IMR-90 (cell line): ENCODE results near the gene CRYGN. TPM values are rescaled to one million over a fixed set of nuclear protein-coding genes. Genes with fewer than 3 reads are reported as not detected.

Source experiments
- ATAC-seq: fragments of 200-7000 bp; cut with Tn5 transposase; 2 replicates; pipeline ENCODE4 v1.9.1; 2020; ENCODE audit warnings: low read depth, mild to moderate bottlenecking, moderate library complexity
- BruUV-seq: library from RNA; stranded (reverse); fragments of 400-500 nt; replicated peaks from 2 replicates; lab custom pipeline; 2021; lab: Mats Ljungman, UMichigan
- CTCF ChIA-PET: fragments of 300-600 bp; formaldehyde crosslinking; extraction: SDS; loops from one replicate; lab custom pipeline; 2021; ENCODE audit warnings: antibody characterized with exemption; lab: Yijun Ruan, JAX
- POLR2A ChIA-PET: fragments of 300-600 bp; sonication (Branson Sonifier 250); formaldehyde crosslinking; loops from one replicate; lab custom pipeline; 2022; ENCODE audit warnings: antibody characterized with exemption; ENCODE audit not compliant: unreplicated experiment; lab: Charles Lee
- DNase-seq: peaks from one replicate; pipeline ENCODE4 v3.0.0; 2013
- H2AFZ ChIP-seq: replicated peaks from 2 replicates; pipeline ENCODE3; 2013; ENCODE audit warnings: low read length, mild to moderate bottlenecking; ENCODE audit not compliant: poor library complexity
- H2AK5ac ChIP-seq: 2 replicates; pipeline ENCODE4 v1.6.1; 2013; ENCODE audit warnings: low read depth, low read length, inconsistent platforms
- H2AK9ac ChIP-seq: replicated peaks from 2 replicates; pipeline ENCODE3; 2013; ENCODE audit warnings: mild to moderate bottlenecking, low read depth, low read length, moderate library complexity; ENCODE audit not compliant: poor library complexity
- H2BK120ac ChIP-seq: 2 replicates; pipeline ENCODE4 v1.6.1; 2013; ENCODE audit warnings: low read depth, low read length, inconsistent platforms
- H2BK15ac ChIP-seq: 3 replicates; pipeline ENCODE4 v1.6.1; 2013; ENCODE audit warnings: low read depth, low read length, inconsistent platforms
- H2BK20ac ChIP-seq: 2 replicates; pipeline ENCODE4 v1.6.1; 2013; ENCODE audit warnings: low read depth, mild to moderate bottlenecking, inconsistent platforms, low read length, moderate library complexity
- H2BK5ac ChIP-seq: 2 replicates; pipeline ENCODE4 v1.6.1; 2013; ENCODE audit warnings: mild to moderate bottlenecking, low read depth, low read length, inconsistent platforms; ENCODE audit not compliant: poor library complexity, severe bottlenecking
- H3K14ac ChIP-seq: replicated peaks from 2 replicates; pipeline ENCODE4 v1.6.1; 2013; ENCODE audit warnings: low read depth, low read length, inconsistent platforms
- H3K18ac ChIP-seq: 2 replicates; pipeline ENCODE4 v1.6.1; 2013; ENCODE audit warnings: low read depth, low read length, control low read depth
- H3K23ac ChIP-seq: 2 replicates; pipeline ENCODE4 v1.6.1; 2013; ENCODE audit warnings: low read depth, low read length, inconsistent platforms
- H3K27ac ChIP-seq: 2 replicates; pipeline ENCODE4 v1.5.1; 2013; ENCODE audit warnings: mild to moderate bottlenecking, control low read depth, low read length; ENCODE audit not compliant: insufficient read depth
- H3K27me3 ChIP-seq: 2 replicates; pipeline ENCODE4 v1.6.1; 2013; ENCODE audit warnings: low read length; ENCODE audit not compliant: control insufficient read depth, insufficient read depth
- H3K36me3 ChIP-seq: 2 replicates; pipeline ENCODE4 v1.6.1; 2013; ENCODE audit warnings: low read length, mixed read lengths; ENCODE audit not compliant: control insufficient read depth, insufficient read depth
- H3K4ac ChIP-seq: 2 replicates; pipeline ENCODE4 v1.6.1; 2013; ENCODE audit warnings: low read depth, low read length, inconsistent platforms
- H3K4me1 ChIP-seq: 2 replicates; pipeline ENCODE4 v1.6.1; 2013; ENCODE audit warnings: low read length, mixed read lengths; ENCODE audit not compliant: control insufficient read depth, insufficient read depth
- H3K4me2 ChIP-seq: 2 replicates; pipeline ENCODE4 v1.6.1; 2013; ENCODE audit warnings: low read depth, mild to moderate bottlenecking, control low read depth, low read length, moderate library complexity
- H3K4me3 ChIP-seq: 2 replicates; pipeline ENCODE4 v1.5.1; 2013; ENCODE audit warnings: low read depth, mild to moderate bottlenecking, control low read depth, low read length, moderate library complexity; ENCODE audit not compliant: insufficient read depth
- H3K56ac ChIP-seq: 2 replicates; pipeline ENCODE4 v1.6.1; 2013; ENCODE audit warnings: low read length, inconsistent platforms; ENCODE audit not compliant: insufficient read depth; ENCODE audit errors: extremely low read depth
- H3K79me1 ChIP-seq, 2 experiments: 2 replicates each; pipeline ENCODE4 v1.6.1; 2013; ENCODE audit warnings: low read length in 2 of 2, inconsistent platforms in 1 of 2, low read depth in 1 of 2
- H3K9ac ChIP-seq: 2 replicates; pipeline ENCODE4 v1.6.1; 2013; ENCODE audit warnings: low read depth, low read length, control low read depth
- H3K9me1 ChIP-seq: 2 replicates; pipeline ENCODE4 v1.6.1; 2013; ENCODE audit warnings: low read length, inconsistent platforms; ENCODE audit not compliant: insufficient read depth
- H3K9me3 ChIP-seq: 2 replicates; pipeline ENCODE4 v1.6.1; 2013; ENCODE audit warnings: low read length; ENCODE audit not compliant: control insufficient read depth, insufficient read depth
- H4K20me1 ChIP-seq: 2 replicates; pipeline ENCODE4 v1.6.1; 2013; ENCODE audit warnings: low read length, inconsistent platforms; ENCODE audit not compliant: insufficient read depth
- H4K5ac ChIP-seq: 2 replicates; pipeline ENCODE4 v1.6.1; 2013; ENCODE audit warnings: mild to moderate bottlenecking, low read depth, low read length, control low read depth
- H4K8ac ChIP-seq, 2 experiments: 2 replicates each; pipeline ENCODE4 v1.6.1; 2013; ENCODE audit warnings: low read depth in 2 of 2, low read length in 2 of 2, control low read depth in 1 of 2, inconsistent platforms in 1 of 2
- H4K91ac ChIP-seq: 2 replicates; pipeline ENCODE4 v1.6.1; 2013; ENCODE audit warnings: low read depth, low read length, inconsistent platforms; ENCODE audit not compliant: insufficient read depth
- BHLHE40 ChIP-seq: fragments of 150-350 bp; IDR thresholded peaks from 2 replicates; pipeline ENCODE4 v1.6.1; 2016; ENCODE audit warnings: mild to moderate bottlenecking, low read depth, low read length
- CHD1 ChIP-seq: IDR thresholded peaks from 2 replicates; pipeline ENCODE4 v1.6.1; 2012; ENCODE audit warnings: low read depth, low read length, improper control_type of control experiment
- MAZ ChIP-seq: IDR thresholded peaks from 2 replicates; pipeline ENCODE4 v1.6.1; 2012; ENCODE audit warnings: low read depth, mild to moderate bottlenecking, low read length, improper control_type of control experiment, moderate library complexity, borderline replicate concordance
- MXI1 ChIP-seq: IDR thresholded peaks from 2 replicates; pipeline ENCODE4 v1.6.1; 2012; ENCODE audit warnings: low read depth, mild to moderate bottlenecking, low read length, moderate library complexity, borderline replicate concordance
- NFE2L2 ChIP-seq: fragments of 150-350 bp; IDR thresholded peaks from 2 replicates; pipeline ENCODE4 v1.6.1; 2016; ENCODE audit warnings: low read depth, mild to moderate bottlenecking, low read length
- RCOR1 ChIP-seq: IDR thresholded peaks from 2 replicates; pipeline ENCODE4 v1.6.1; 2012; ENCODE audit warnings: mild to moderate bottlenecking, low read length, improper control_type of control experiment; ENCODE audit not compliant: insufficient replicate concordance
- SMC3 ChIP-seq: fragments of 150-350 bp; IDR thresholded peaks from 2 replicates; pipeline ENCODE4 v1.6.1; 2016; ENCODE audit warnings: low read depth, mild to moderate bottlenecking, antibody characterized with exemption, low read length, moderate library complexity
- WGBS, 2 experiments: methylation state at CpG; one replicate each; pipeline versions ENCODE4 v1.1.5 to v1.1.7; 2013; ENCODE audit warnings: missing lambda C conversion rate in 2 of 2; ENCODE audit not compliant: insufficient read length in 1 of 2; ENCODE audit errors: extremely low coverage in 2 of 2; 5-methylcytosine and 5-hydroxymethylcytosine counted together
- dilution Hi-C: fragments of 300-500 bp; cut with HindIII; formaldehyde crosslinking; loops from one replicate; pipeline ENCODE4 v1.14.3; 2018; ENCODE audit warnings: low sequenced_read_pairs; ENCODE audit not compliant: unreplicated experiment
- in situ Hi-C: fragments of 300-500 bp; cut with MboI; formaldehyde crosslinking; loops from 3 replicates; pipeline ENCODE4 v1.14.3; 2019; ENCODE audit warnings: low sequenced_read_pairs, inconsistent platforms, mixed read lengths
- intact Hi-C: fragments of 100-400 bp; cut with micrococcal nuclease; formaldehyde crosslinking; loops from 2 replicates; pipeline ENCODE4 v1.10.0; 2022
- polyA plus RNA-seq, 3 experiments: library from polyadenylated mRNA; depleted of rRNA; stranded (reverse); fragments of >200 nt; gene quantifications; 2 replicates each; pipeline ENCODE4 v1.2.3, GENCODE V29; 2012; ENCODE audit warnings: low replicate concordance in 1 of 3
- total RNA-seq: library from RNA; depleted of rRNA; stranded (reverse); fragments of >200 nt; gene quantifications from 2 replicates; pipeline ENCODE4 v1.2.3, GENCODE V29; 2012
- TF ChIP-seq, protein P1 (sequence below): conservative IDR thresholded peaks from 2 replicates; pipeline ENCODE4 v1.5.1; 2012; ENCODE audit warnings: mild to moderate bottlenecking, low read depth, low read length, improper control_type of control experiment
- TF ChIP-seq, protein P2 (sequence below): fragments of 150-350 bp; IDR thresholded peaks from 2 replicates; pipeline ENCODE4 v1.6.1; 2016; ENCODE audit warnings: low read depth, mild to moderate bottlenecking, low read length, moderate library complexity, borderline replicate concordance

Gene CRYGN
- total and polyA plus RNA-seq, 2 of the 4 experiments (the other 2 are of a cell fraction): not detected

- Histone ChIP-seq H4K5ac (no peak overlapping the region), H3K18ac (no peak overlapping the region), H3K4me1 (peaks cover 18% of the 10 kb centered on the region), H2BK15ac (no peak overlapping the region), H3K4me3 (no peak overlapping the region), H2AK9ac (no peak overlapping the region), H3K56ac (no peak overlapping the region), H3K27me3 (no peaks in the 10 kb centered on the region), H2BK5ac (no peak overlapping the region), H4K91ac (no peak overlapping the region), H3K79me1 (peaks cover 53 to 77% of the 10 kb centered on the region in 2 experiments), H3K27ac (no peak overlapping the region), H3K14ac (no peak overlapping the region), H3K36me3 (peaks cover 25% of the 10 kb centered on the region), H3K9ac (no peak overlapping the region), H4K20me1 (peaks cover 14% of the 10 kb centered on the region; the same call in 1 of the 2 replicates), H3K9me1 (peaks cover 12% of the 10 kb centered on the region; the same call in 1 of the 2 replicates), H4K8ac (no peak overlapping the region), H3K23ac (no peak overlapping the region), H2AFZ (no peak overlapping the region), H3K9me3 (no peaks in the 10 kb centered on the region), H3K4ac (no peak overlapping the region), H2BK120ac (no peak overlapping the region), H2BK20ac (no peak overlapping the region), H2AK5ac (peak overlapping the region; percentile 27; the same call in 1 of the 2 replicates), H3K4me2 (no peak overlapping the region)
- intact Hi-C loops: loop anchor here (10.0 kb wide), 1 partner anchor 71 kb away; no protein-coding TSS in a partner anchor
- no TSS peak for BruUV-seq
- WGBS, 2 experiments: no CpG with 5 or more reads among the region's 1 CpG
- dilution Hi-C loops: no loop called here
- POLR2A ChIA-PET: no interaction called here
- no peak for TF ChIP-seq NFE2L2
- TF ChIP-seq, protein P1, sequence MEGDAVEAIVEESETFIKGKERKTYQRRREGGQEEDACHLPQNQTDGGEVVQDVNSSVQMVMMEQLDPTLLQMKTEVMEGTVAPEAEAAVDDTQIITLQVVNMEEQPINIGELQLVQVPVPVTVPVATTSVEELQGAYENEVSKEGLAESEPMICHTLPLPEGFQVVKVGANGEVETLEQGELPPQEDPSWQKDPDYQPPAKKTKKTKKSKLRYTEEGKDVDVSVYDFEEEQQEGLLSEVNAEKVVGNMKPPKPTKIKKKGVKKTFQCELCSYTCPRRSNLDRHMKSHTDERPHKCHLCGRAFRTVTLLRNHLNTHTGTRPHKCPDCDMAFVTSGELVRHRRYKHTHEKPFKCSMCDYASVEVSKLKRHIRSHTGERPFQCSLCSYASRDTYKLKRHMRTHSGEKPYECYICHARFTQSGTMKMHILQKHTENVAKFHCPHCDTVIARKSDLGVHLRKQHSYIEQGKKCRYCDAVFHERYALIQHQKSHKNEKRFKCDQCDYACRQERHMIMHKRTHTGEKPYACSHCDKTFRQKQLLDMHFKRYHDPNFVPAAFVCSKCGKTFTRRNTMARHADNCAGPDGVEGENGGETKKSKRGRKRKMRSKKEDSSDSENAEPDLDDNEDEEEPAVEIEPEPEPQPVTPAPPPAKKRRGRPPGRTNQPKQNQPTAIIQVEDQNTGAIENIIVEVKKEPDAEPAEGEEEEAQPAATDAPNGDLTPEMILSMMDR: no peak
- no peak for TF ChIP-seq BHLHE40
- TF ChIP-seq CHD1: no peak
- TF ChIP-seq SMC3: no peak
- TF ChIP-seq, protein P2, sequence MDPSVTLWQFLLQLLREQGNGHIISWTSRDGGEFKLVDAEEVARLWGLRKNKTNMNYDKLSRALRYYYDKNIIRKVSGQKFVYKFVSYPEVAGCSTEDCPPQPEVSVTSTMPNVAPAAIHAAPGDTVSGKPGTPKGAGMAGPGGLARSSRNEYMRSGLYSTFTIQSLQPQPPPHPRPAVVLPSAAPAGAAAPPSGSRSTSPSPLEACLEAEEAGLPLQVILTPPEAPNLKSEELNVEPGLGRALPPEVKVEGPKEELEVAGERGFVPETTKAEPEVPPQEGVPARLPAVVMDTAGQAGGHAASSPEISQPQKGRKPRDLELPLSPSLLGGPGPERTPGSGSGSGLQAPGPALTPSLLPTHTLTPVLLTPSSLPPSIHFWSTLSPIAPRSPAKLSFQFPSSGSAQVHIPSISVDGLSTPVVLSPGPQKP: no peak
- TF ChIP-seq MAZ: no peak
- no peak for TF ChIP-seq RCOR1
- TF ChIP-seq MXI1: no peak
- CTCF ChIA-PET: interaction anchor here (0.6 kb wide), 1 partner anchor 19 kb away, joined by 3 read pairs; no protein-coding TSS in a partner anchor
- in situ Hi-C loops: no loop called here
- no peak for DNase-seq
- ATAC-seq: no peak
Observed at GRCh38 chr7:151483711-151483983, 43.7 kb upstream of the CRYGN start.
